ENCODE data around the gene AHSG.

Gene AHSG

GRCh38 chr3:186644683-186645082 lies 31.8 kb downstream of the AHSG start:
- no peak for DNase-seq

- DNase-seq, result no peak
Observed at GRCh38 chr3:186646106-186646505, 33.2 kb downstream of the AHSG start.

- DNase-seq, result no peak
Observed at GRCh38 chr3:186646841-186647240, 34.0 kb downstream of the AHSG start.

GRCh38 chr3:186648851-186649250 lies 36.0 kb downstream of the AHSG start:
- no peak for DNase-seq

- DNase-seq, result no peak
Observed at GRCh38 chr3:186651678-186652215, 38.9 kb downstream of the AHSG start.

GRCh38 chr3:186653080-186653707 lies 40.3 kb downstream of the AHSG start:
- DNase-seq, result no peak

GRCh38 chr3:186653984-186654383 lies 41.1 kb downstream of the AHSG start:
- no peak for DNase-seq

GRCh38 chr3:186663361-186664118 lies 50.7 kb downstream of the AHSG start:
- no peak for DNase-seq

GRCh38 chr3:186664119-186664495 lies 51.2 kb downstream of the AHSG start:
- no peak for DNase-seq

- no peak for DNase-seq
Observed at GRCh38 chr3:186664506-186664905, 51.6 kb downstream of the AHSG start.

- no peak for DNase-seq
Observed at GRCh38 chr3:186665625-186666188, 52.8 kb downstream of the AHSG start, which contains the start of gene HRG. TSS of gene HRG (plus strand) at chr3:186666014. CDS start at chr3:186666032, 18 bp downstream.

- no peak for DNase-seq
Observed at GRCh38 chr3:186668426-186668825, 55.6 kb downstream of the AHSG start.

- DNase-seq, result no peak
Observed at GRCh38 chr3:186669378-186670084, 56.7 kb downstream of the AHSG start.

GRCh38 chr3:186670155-186670554 lies 57.3 kb downstream of the AHSG start:
- no peak for DNase-seq
